CD4-positive, alpha-beta T cell treated with Interleukin-15 for 1 hour (primary cell): ENCODE data around the gene PRKN.
"Not testable (repeated sequence)": the region's sequence is repeated elsewhere in the genome, so short reads cannot be mapped to it uniquely, and the experiment has no call there.

Experiments used
- DNase-seq: peaks from one replicate; pipeline ENCODE4 v3.0.0-alpha.2; 2020

The PRKN gene

DNA sequence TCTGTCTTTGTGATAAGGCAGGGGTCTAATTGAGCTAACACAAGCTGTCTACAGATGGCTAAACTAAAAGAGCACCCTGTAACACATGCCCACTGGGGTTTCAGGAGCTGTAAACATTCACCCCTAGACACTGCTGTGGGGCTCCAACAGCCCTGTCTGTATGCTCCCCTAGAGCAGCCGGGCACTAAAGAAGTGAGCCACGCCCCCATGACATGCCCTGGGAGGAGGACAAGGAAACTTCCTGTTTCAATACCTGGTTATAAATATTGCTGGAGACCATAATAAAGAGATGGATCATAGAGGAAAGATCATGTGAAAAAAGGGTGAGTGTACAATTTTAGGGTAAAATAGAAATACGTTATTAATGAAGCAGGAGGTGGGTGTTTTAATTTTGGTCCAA lies 786.0 kb downstream of the PRKN start:
- no peak for DNase-seq

DNA sequence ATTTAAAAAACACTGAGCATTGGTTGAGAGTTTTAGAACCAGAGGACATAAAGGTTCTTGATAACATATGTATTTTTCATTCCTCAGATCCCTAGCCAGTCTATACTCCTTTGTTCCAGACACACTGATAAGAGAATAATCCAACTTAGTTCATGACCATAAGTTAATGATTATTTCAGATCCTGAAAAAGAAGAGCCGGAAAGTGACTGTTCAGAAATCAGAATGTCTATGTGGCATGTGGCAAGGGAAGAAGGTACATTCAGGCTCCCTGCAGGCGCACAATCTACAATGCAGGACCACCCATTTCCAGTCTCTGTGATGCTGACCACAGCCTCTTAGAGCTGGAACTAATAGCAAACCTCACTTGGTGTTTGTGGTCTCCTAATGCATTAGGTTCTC lies 787.0 kb downstream of the PRKN start:
- DNase-seq: no peak

DNA sequence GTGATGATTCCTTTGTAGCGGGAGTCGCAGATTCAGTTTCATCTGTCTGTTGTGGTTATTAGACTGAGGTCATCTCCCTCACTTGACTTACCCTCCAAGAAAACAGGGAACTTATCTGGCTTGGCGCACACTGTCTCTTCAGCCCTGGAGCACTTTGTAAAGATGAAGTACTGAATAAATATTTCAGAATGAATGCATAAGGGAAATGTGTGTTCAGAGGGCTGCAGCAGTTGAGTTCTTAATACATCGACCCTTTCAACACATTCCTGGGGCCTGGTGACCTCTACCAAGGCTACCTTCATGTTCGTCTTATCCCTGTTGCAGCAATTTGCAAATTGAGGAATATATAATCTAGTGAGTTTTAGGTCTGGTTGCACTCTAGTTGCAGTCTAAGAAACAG lies 801.2 kb downstream of the PRKN start:
- DNase-seq: no peak

DNA sequence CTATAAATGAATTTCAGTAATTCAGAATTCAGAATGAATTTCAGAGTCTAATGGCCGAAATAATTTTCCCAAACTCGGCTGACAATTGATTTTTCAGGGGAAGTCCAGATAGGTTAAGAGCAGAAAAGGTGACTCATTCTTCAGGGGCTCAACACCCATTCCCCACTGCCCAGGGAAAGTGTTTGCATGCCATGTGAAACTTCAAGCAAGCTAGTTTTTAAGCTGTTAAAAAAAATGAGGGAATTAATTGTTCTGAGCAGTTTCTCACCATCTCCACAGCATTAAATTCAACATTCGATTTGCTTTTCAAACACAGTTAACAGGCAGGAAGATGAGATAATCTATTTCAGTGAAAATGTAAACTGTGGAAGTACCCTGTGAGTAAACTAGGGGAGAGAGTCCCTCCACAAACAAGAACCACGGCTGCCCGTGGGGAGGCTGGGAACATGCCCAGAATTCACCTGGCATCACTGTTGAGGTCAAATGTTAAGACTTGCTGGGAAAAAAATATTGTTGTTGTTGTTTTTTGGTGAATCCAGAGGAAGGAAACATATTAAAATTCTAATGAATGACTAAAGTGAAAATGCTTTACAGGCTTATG lies 803.0 kb downstream of the PRKN start:
- no peak for DNase-seq

DNA sequence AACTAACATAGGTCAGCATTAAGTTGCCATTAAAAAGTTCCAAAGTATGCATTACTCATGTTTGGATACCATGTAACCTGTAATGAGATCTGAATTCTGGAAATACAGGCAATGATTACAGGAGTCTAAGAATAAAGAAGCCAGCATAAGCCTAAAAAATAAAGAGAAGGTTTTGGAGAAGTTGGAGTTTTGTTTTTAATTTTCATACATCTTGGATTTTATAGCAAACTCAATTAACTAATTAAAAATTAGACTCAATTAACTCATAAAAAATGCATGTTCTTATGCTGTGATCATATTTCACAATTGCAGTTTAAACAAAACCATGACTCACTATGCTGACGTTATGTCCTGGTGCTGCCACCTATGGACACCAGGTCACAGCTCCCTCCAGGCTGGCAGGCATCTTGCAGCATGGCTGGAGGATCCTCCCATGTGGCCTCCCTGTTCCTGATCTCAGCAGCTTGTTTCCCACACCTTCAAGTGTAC lies 804.9 kb downstream of the PRKN start:
- no peak for DNase-seq

DNA sequence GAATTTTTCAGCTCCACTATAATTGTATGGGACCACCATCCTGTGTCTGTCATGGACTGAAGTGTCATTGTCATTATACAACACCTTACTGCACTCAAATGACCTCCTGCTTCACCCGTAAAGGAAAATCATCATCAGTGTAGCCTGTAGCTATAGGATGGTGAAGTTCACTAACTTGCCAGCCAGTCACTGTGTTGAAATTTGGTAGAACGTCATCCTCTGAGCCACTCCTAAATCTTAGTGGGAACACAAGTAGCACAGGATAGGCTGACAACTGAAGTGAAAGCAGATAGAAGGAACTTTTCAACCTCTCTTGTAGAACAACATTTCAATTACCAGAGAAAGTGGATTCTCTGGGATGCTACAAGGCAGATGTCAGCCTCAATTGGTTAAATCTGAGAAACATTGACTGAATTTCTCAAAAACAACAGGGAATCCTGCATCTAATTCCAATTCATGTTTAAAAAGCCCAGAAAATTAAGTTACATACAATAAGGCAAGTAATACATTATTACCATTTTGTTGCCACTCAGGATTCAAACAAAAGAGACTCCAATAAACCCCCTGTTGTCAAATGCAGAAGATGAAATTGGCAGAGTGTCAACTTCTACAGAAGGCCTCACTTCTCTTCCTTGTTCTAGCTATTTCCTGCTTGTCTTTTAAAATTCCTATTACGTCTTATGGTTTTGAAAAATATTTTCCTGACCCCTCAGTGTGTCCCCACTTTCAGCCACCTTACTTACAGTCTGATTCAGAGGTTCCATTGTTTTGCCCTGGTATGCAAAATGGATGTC lies 805.8 kb downstream of the PRKN start:
- no peak for DNase-seq

DNA sequence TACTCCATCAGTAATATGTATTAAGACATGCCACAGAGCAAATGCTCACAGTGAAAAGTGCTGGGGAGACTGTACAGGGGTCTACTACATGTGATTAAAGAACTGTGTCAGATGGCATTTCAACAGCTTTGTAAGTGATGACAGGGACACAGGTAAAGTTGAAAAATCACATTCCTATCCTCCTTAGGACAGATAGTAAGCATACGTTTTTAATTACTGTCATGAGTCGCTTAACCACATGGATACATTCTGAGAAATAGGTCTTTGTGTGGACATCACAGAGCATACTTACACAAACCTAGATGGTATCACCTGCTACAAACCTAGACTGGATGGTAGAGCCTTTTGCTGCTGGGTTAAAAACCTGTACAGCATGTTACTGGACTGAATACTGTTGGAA lies 807.9 kb downstream of the PRKN start:
- no peak for DNase-seq

DNA sequence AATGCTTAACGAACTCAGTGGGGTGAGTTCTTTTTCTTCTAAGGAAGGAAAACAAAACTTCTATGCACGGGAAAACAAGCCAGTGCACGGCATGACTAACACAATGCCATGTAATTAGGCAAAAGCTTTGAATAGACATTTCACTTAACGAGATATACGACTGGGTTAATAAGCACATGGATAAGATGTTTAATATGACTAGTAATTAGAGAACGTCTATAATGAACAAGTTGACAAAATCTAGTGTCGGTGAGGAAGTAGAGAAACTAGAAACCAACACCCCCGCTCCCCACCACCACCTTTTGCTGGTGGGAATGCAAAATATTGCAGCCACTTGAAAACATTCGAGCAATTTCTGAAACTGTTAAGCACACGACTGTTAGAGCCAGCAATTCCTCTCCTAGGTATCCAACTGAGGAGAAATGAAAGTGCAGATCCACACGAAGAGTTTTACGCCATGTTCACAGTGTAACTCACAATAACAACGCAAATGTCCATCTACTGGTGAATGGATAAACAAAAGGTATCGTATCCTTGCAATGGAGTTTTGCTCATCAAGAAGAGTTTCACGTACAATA lies 808.8 kb downstream of the PRKN start:
- DNase-seq: no peak

DNA sequence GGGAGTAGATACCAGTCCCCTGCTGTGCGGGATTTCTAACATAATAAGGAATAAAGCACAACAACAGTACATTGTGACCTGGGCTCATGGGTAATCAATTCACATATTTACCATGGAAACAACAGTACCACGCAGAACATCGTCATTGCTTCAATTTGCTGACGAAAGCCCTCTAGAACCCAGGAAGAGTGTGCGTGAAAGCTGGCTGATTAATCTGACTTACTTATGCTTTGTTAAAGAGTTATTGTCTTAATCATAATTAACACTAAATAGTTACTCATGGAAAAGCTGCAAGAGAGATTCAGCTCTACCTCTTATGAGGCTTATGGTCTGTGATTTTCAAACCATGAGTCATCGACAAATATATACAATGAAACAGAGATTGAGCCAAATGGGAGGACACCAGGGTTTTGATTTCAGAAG lies 809.4 kb downstream of the PRKN start:
- no peak for DNase-seq

DNA sequence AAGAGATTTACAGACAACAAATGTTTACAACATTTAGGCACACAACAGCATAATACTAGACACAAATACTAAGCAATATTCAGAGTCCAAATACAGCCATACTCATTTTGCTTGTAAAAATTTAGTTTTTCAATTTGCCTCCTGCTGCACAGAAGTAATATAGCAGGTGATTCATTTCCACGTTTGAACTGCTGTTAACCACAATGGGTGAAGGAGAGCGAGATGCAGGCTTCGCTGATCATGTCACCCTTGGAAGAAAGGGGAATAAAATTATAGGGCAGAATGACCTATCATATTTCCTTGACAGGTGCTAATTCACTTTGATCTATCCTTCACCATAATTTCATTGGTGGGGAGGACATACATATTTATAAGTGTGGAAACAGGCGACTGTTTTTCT lies 809.9 kb downstream of the PRKN start:
- DNase-seq: no peak

DNA sequence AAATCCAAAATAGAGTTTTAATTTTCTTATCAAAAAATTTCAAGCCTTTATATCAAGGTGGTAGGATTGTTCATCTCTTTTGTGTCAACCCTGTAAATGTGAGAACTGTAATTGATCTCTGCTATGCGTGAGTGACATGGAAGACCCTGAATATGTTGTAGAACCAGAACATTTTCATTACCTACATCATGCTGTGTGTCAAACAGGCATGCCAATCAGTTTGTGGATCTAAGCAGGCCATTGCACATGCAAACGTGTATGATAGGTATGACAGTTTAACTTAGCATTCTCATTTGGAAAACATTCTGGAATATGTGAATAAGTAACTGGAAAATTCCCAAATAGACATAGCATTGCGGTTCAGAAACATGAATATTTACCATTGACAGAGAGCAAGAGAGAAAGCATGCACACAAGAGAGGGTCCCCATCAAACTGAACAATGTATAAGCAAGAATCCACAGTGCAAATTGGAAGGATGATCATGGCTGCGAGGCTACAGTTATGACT lies 812.1 kb downstream of the PRKN start:
- DNase-seq: no peak

DNA sequence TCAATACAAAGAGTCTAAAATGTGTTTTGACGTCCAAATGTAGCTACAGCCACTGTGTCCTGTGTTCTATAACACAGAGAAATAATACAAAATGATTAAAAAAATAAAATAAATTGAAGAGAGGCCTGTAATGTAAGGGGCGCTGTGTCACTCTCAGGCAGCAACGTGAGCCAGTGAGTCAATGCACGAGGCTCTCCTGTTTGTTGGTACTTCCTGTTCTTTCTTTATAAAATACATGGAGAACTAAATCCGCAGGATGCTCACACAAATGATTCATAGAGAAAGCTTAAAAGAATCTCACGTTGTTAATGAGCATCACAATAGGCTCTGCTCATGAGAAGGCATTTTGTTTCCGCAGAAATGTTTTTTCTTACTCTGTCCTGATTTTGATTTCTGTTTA lies 818.7 kb downstream of the PRKN start:
- DNase-seq: no peak

DNA sequence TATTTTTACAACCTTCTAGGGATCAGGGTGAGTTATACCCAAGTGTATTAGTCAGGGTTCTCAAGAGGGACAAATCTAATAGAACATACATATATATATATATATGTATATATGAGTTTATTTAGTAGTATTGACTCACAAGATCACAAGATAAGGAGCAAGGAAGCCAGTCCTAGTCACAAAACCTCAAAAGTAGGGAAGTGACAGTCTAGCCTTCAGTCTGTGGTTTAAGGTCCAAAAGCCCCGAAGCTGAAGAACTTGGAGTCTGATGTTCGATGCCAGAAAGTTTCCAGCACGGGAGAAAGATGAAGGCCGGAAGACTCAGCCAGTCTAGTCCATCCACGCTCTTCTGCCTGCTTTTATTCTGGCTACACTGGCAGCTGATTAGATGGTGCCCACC lies 821.0 kb downstream of the PRKN start:
- no peak for DNase-seq

DNA sequence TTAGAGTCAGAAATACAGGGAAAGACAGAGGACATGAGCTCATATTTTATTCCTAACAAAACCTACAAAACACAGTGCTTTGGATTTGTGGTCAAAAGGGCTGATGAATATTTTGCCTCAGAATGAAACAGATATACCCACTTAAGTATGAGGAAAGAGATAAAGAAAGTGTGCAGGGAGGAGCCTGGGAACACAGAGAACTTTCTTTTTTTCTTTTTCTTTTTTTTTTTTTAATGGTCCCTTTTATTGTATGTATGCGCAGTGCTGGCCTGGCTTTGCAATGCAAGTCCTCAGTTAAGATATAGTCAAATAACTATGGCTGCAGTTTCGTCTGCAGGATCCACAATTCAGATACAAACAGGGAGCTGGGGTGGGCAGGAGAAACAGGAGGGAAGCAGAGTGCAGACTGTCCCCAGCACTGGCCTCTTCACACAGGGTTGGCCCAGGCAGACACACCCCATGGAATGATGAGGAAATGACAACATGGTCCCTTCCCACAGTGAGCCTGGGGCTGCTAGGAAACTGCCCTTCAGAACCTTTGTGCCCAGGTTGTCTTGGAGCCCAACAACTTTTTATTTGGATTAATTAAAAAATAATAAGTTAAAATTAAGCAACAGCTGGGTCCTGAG lies 823.9 kb downstream of the PRKN start:
- DNase-seq: no peak

DNA sequence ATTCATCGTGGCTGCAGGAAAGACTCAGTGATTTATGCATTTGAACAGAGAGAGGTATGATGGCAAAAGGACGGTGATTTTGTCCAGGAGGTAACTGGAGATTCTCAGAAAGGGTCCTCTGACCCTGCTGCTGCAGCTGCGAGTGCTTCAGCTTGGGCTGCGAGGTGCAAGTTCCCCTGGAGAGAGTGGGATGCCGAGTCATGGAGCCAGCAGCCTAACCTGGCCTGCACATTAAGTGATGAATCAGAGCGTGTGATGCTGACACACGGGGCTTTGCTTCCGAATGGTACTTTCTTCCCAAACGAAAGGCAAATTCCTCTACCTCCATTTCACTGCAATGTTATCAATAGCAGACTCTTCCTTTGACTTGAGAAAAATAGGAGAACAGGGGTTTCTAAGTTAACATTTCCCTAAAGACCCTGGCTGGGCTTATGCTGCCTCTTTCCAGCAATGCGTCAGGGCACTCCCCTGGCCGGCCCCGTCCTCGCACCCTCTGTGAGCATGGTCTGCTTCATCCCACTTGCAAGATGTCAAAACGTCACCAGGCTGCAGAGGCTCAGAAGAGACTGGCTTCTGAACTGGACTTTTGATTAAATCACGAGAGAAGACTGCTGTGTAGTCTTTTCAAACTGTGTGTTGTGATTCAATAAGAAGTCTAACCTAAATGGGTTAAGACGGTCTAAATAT lies 825.7 kb downstream of the PRKN start:
- DNase-seq: no peak

DNA sequence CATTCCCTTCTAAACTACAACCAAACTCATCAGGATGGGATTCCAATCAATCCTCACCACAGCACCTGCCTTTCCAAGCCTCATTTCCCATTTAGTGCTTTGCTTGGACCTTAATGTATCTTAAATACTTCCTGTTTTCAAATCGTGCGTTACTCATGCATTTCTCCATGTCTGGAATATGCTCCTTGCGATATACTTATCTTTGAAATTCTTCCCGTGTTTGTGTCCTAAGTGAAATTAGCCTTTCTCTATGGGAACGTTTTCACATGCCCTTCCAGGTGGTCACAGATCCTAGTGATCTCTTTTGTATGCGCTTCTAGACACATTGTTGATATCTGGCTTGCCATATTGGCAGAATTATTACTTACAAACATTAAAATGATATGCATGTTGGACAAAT lies 833.1 kb downstream of the PRKN start:
- no peak for DNase-seq

DNA sequence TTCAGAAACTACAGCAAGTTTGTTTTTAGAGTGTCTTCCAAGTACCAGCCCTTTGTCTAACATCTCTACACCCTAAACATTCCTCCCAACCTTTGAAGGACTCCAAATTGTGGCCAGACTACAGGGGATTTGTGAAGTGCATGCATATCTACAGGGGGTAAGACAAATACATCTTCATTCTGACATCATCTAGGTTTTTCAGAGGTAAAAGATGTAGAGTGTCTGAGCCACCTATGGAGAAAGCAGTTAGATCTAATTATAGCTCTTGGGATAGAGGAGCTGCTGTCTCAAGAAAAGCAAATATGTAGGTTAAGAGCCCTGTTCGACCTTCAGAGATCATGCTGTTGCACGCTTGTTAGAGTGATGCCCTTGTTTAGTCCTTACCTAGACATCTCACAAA lies 836.0 kb downstream of the PRKN start:
- DNase-seq: no peak

DNA sequence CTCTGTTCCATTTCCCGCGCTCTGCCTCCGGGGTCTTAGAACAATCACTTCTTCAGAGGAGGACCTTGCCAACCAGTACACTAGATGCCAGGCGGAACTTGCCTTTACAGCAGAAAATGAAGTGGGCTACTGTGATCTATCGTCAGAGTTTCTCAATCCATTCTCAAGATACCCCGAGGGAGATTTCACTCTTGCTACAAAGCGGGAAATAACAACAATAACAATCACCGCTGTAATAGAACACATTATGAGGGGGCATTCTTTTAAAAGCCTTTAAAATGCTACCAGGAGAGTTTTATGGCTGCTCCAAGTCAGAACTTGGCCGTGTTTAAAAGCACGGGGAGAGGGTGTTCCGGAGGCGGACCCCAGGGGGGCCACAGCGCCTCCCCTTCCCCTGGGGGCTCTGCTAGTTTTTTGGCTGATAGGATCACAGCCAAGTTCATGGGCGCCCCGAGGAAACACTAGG lies 836.7 kb downstream of the PRKN start:
- DNase-seq: no peak

DNA sequence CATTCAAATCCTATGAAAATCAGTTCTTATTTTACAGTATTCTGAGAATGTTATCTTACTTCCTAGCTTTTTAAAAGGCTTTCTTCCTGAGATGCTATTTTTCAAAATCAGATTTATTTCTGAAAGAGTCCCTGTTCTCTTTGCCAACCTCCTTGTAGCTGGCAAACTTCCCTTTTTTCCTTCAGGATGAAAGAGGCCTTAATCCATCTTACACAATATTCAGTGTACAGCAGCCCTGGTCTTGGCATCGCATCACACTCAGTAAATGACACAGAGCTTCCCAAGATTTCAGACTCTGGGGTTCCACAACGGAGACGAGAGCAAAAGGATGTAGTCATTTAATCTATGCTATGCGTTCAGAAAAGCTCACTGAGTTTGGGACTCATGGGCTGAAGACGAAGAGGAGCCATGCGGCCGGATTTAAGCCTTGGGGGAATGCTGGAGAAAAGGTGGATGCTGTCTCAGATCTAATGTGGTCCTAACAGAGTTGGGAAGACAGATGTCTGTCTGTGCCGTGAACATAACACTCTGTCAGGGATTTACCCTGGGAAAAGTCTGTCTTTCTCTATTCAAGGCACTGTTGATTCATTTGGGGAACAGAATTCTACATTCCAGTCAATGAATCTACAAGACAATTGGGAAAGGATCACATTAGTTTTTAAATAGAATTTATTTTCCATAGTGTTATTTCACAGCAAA lies 837.3 kb downstream of the PRKN start:
- no peak for DNase-seq

DNA sequence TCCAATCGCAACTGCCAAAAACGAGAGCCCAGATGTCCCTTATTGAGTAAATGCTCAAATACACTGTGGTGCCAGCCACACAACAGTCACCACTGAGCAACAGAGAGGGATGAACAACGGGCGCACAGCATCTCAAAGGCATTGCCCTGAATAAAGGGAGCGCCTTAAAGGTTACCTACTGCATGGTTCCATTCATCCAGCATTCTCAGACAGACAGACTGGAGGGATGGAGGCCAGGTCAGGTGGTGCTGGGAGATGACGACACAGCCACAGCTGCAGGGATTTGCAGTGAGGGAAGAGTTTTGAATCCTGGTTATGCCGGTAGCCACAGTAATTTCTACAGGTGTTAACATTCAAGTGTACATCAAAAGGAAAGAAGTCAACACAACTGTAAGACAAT lies 838.2 kb downstream of the PRKN start:
- DNase-seq: no peak

DNA sequence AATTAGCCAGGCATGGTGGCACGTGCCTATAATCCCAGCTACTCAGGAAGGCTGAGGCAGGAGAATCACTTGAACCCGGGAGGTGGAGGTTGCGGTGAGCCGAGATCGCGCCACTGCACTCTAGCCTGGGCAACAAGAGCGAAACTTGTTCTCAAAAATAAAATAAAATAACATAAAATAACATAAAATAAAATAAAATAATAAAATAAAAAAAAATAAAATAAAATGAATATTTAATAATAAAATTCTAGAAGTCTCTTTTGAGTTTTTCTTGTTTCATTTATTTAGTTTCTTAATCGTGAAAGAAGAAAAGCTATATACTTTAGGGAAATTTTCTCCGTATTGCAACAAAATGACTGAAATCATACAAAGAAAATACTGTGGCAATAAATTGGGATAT lies 841.0 kb downstream of the PRKN start:
- not testable (repeated sequence) for DNase-seq

DNA sequence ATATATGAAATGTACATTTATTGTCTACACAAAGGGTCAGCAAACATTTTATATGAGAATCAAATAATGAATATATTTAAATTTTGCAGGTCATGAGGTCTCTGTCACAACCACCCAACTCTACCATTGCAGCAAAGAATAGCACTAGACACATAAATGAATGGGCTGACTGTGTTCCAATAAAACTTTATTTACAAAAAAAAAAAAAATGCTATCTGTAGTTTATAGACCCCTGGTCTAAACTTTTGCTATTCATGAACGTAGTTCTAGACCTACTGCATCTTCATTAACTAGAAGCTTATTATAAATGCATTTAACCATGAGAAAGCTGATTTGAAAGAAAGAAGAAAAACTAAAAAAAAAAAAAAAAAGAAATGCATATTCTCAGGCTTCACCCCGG lies 842.8 kb downstream of the PRKN start:
- no peak for DNase-seq
